T-cell (primary cell): ENCODE data around the gene PACSIN3. TPM values are rescaled to one million over a fixed set of nuclear protein-coding genes. Genes with fewer than 3 reads are reported as not detected.

Experiments
- ATAC-seq, 4 experiments: fragments of 200-7000 bp in 3 of 4; fragments of 150-1000 bp in 1 of 4; cut with Tn5 transposase; replicated peaks in 1 of 4; 1 replicate in 3 of 4; 2 replicates in 1 of 4; pipeline ENCODE4 v1.10.0; 2021; ENCODE audit warnings: moderate library complexity in 3 of 4, mild to moderate bottlenecking in 2 of 4, moderate number of reproducible peaks in 1 of 4
- CTCF ChIA-PET, 2 donors: fragments of 300-600 bp; sonication (Branson Sonifier 250); formaldehyde crosslinking; loops; one replicate each; lab custom pipeline; 2022; ENCODE audit warnings: antibody characterized with exemption in 2 of 2; lab: Charles Lee
- POLR2A ChIA-PET, 2 donors: fragments of 300-600 bp; sonication (Branson Sonifier 250); formaldehyde crosslinking; loops; one replicate each; lab custom pipeline; 2022; ENCODE audit warnings: antibody characterized with exemption in 2 of 2; lab: Charles Lee
- DNase-seq, 35 experiments: peaks; one replicate each; pipeline versions ENCODE4 v3.0.0 to v3.0.0-alpha.2; 2013 to 2023
- H3K27ac ChIP-seq: one replicate; pipeline ENCODE4 v1.5.1; 2013; ENCODE audit warnings: low read length
- H3K27me3 ChIP-seq, 2 experiments: replicated peaks in 1 of 2; 1 replicate in 1 of 2; 2 replicates in 1 of 2; pipeline versions ENCODE4 v1.6.1 to v1.7.0; 2013; ENCODE audit warnings: low read length in 1 of 2, mixed read lengths in 1 of 2; ENCODE audit not compliant: control insufficient read depth in 2 of 2, insufficient read depth in 2 of 2; ENCODE audit errors: extremely low read depth in 1 of 2
- H3K36me3 ChIP-seq, 2 donors: 1 replicate in 1 of 2; 2 replicates in 1 of 2; pipeline versions ENCODE4 v1.6.1 to v1.7.0; 2013; ENCODE audit warnings: low read length in 1 of 2; ENCODE audit not compliant: control insufficient read depth in 2 of 2, insufficient read depth in 1 of 2; ENCODE audit errors: extremely low read depth in 1 of 2
- H3K4me1 ChIP-seq, 2 experiments: 1 replicate in 1 of 2; 2 replicates in 1 of 2; pipeline versions ENCODE4 v1.6.1 to v1.7.0; 2013; ENCODE audit warnings: low read length in 2 of 2, mixed read lengths in 1 of 2; ENCODE audit not compliant: insufficient read depth in 2 of 2, control insufficient read depth in 1 of 2; ENCODE audit errors: extremely low read depth in 1 of 2
- H3K4me3 ChIP-seq, 2 donors: 1 replicate in 1 of 2; 2 replicates in 1 of 2; pipeline versions ENCODE4 v1.5.1 to v1.7.0; 2013; ENCODE audit warnings: mild to moderate bottlenecking in 2 of 2, low read length in 1 of 2, moderate library complexity in 1 of 2; ENCODE audit not compliant: control insufficient read depth in 1 of 2; ENCODE audit errors: extremely low read depth in 1 of 2
- H3K9me3 ChIP-seq: 2 replicates; pipeline ENCODE4 v1.7.0; 2013
- H3K27ac Mint-ChIP-seq, 2 donors: one replicate each; pipeline ENCODE4 v1.8.0; 2020 to 2021; ENCODE audit warnings: mild to moderate bottlenecking in 2 of 2, mixed read lengths in 2 of 2
- H3K27me3 Mint-ChIP-seq, 2 donors: one replicate each; pipeline ENCODE4 v1.8.0; 2021 to 2022; ENCODE audit warnings: mixed read lengths in 2 of 2
- H3K36me3 Mint-ChIP-seq: one replicate; pipeline ENCODE4 v1.8.0; 2021; ENCODE audit warnings: mixed read lengths
- H3K4me1 Mint-ChIP-seq, 3 donors: one replicate each; pipeline ENCODE4 v1.8.0; 2020 to 2022; ENCODE audit warnings: mixed read lengths in 3 of 3, mild to moderate bottlenecking in 1 of 3
- H3K4me3 Mint-ChIP-seq, 3 donors: one replicate each; pipeline ENCODE4 v1.8.0; 2020 to 2022; ENCODE audit warnings: mild to moderate bottlenecking in 3 of 3, mixed read lengths in 3 of 3, moderate library complexity in 3 of 3
- H3K9me3 Mint-ChIP-seq, 3 donors: one replicate each; pipeline ENCODE4 v1.8.0; 2020 to 2022; ENCODE audit warnings: mixed read lengths in 3 of 3
- WGBS: methylation state at CpG from one replicate; pipeline ENCODE4 v1.1.5; 2013; ENCODE audit warnings: missing lambda C conversion rate; ENCODE audit not compliant: insufficient coverage; 5-methylcytosine and 5-hydroxymethylcytosine counted together
- total RNA-seq, 35 experiments: library from RNA in 6 of 35; stranded (reverse) in 6 of 35; fragments of 120-200 nt in 1 of 35; gene quantifications; one replicate each; pipeline versions ENCODE4 v1.2.1 to v1.2.4 and lab custom pipeline; 2013 to 2026

PACSIN3 gene
- total RNA-seq, 5 donors from 2014 or later (not counting 1 experiment from before 2014, with no cell fraction given) = 0.49 to 1.9 (median 1.4) TPM; not detected in 1

GRCh38 chr11:47185305-47186075 lies 744 bp downstream of the PACSIN3 start:
- Mint-ChIP-seq H3K4me3 (peak overlapping the region; percentile 21 to 31 (median 25)), H3K4me1 (peaks cover 0 to 7% (median 6%) of the 10 kb centered on the region in 3 donors), H3K9me3 (no peaks in the 10 kb centered on the region), H3K36me3 (no peaks in the 10 kb centered on the region), H3K27ac (no peak overlapping the region), H3K27me3 (peaks cover 10 to 24% of the 10 kb centered on the region in 2 donors)
- Histone ChIP-seq H3K4me3 (peak overlapping the region; percentile 27 to 57), H3K9me3 (no peaks in the 10 kb centered on the region), H3K36me3 (no peaks in the 10 kb centered on the region), H3K27ac (no peak overlapping the region), H3K4me1 (peaks cover 8 to 23% of the 10 kb centered on the region in 2 experiments), H3K27me3 (peaks cover 5 to 67% of the 10 kb centered on the region in 2 experiments)
- no peak for DNase-seq
- ATAC-seq = peak in 1 of 4 experiments; percentile 10
- ChIA-PET POLR2A (interaction anchor here (0.7 kb wide), 2 partner anchors 12 to 95 kb away, joined by 3 to 5 read pairs; no protein-coding TSS in a partner anchor), CTCF (no interaction called here)
- 23% methylated on average over 47 of the region's 50 CpGs for whole genome bisulfite sequencing

GRCh38 chr11:47184711-47185304 lies 1.4 kb downstream of the PACSIN3 start:
- Histone ChIP-seq H3K4me1 (peaks cover 8 to 23% of the 10 kb centered on the region in 2 experiments), H3K36me3 (no peaks in the 10 kb centered on the region), H3K4me3 (no peak overlapping the region), H3K27me3 (peaks cover 5 to 67% of the 10 kb centered on the region in 2 experiments), H3K9me3 (no peaks in the 10 kb centered on the region), H3K27ac (no peak overlapping the region)
- H3K36me3 Mint-ChIP-seq = no peaks in the 10 kb centered on the region
- H3K27ac Mint-ChIP-seq = no peak overlapping the region
- ATAC-seq (no peak), DNase-seq (no peak)
- ChIA-PET POLR2A (interaction anchor here (0.7 kb wide), 2 partner anchors 12 to 96 kb away, joined by 3 to 5 read pairs; no protein-coding TSS in a partner anchor), CTCF (no interaction called here)
- peaks cover under 1 to 7% (median 6%) of the 10 kb centered on the region in 3 donors for H3K4me1 Mint-ChIP-seq
- peaks cover 10 to 24% of the 10 kb centered on the region in 2 donors for H3K27me3 Mint-ChIP-seq
- 86% methylated on average over 13 of the region's 13 CpGs for WGBS
- peak overlapping the region in 2 of 3 donors; percentile 25 to 28 for H3K4me3 Mint-ChIP-seq
- no peaks in the 10 kb centered on the region for H3K9me3 Mint-ChIP-seq

GRCh38 chr11:47183969-47184368 lies 2.3 kb downstream of the PACSIN3 start:
- Mint-ChIP-seq H3K36me3 (no peaks in the 10 kb centered on the region), H3K4me1 (peaks cover 8 to 11% (median 8%) of the 10 kb centered on the region in 3 donors), H3K4me3 (no peak overlapping the region), H3K27me3 (peaks cover 5 to 26% of the 10 kb centered on the region in 2 donors), H3K27ac (no peak overlapping the region), H3K9me3 (no peaks in the 10 kb centered on the region)
- H3K4me1 ChIP-seq = peaks cover 8 to 23% of the 10 kb centered on the region in 2 experiments
- no peaks in the 10 kb centered on the region for H3K36me3 ChIP-seq
- ATAC-seq (no peak), DNase-seq (no peak)
- POLR2A ChIA-PET = no interaction called here
- WGBS = 93% methylated on average over 6 of the region's 7 CpGs
- H3K27me3 ChIP-seq = peaks cover 2 to 66% of the 10 kb centered on the region in 2 experiments
- H3K9me3 ChIP-seq = no peaks in the 10 kb centered on the region
- H3K4me3 ChIP-seq = no peak overlapping the region
- CTCF ChIA-PET = interaction anchor here in 1 of 2 donors (0.7 kb wide), 1 partner anchor 830 kb away, joined by 5 read pairs; no protein-coding TSS in a partner anchor
- no peak overlapping the region for H3K27ac ChIP-seq

- ATAC-seq (no peak), DNase-seq (no peak)
- H3K27me3 Mint-ChIP-seq = peaks cover 5 to 26% of the 10 kb centered on the region in 2 donors
- no peak overlapping the region for H3K4me3 Mint-ChIP-seq
- no peaks in the 10 kb centered on the region for H3K36me3 ChIP-seq
- peaks cover 2 to 62% of the 10 kb centered on the region in 2 experiments for H3K27me3 ChIP-seq
- no peaks in the 10 kb centered on the region for H3K9me3 ChIP-seq
- no peak overlapping the region for H3K27ac Mint-ChIP-seq
- no peaks in the 10 kb centered on the region for H3K9me3 Mint-ChIP-seq
- POLR2A ChIA-PET = no interaction called here
- no peak overlapping the region for H3K4me3 ChIP-seq
- peaks cover 8 to 30% of the 10 kb centered on the region in 2 experiments for H3K4me1 ChIP-seq
- no peaks in the 10 kb centered on the region for H3K36me3 Mint-ChIP-seq
- 92% methylated on average over 13 of the region's 25 CpGs for WGBS
- CTCF ChIA-PET = interaction anchor here in 1 of 2 donors (0.7 kb wide), 1 partner anchor 830 kb away, joined by 5 read pairs; no protein-coding TSS in a partner anchor
- peaks cover 8 to 11% (median 8%) of the 10 kb centered on the region in 3 donors for H3K4me1 Mint-ChIP-seq
- H3K27ac ChIP-seq = no peak overlapping the region
These were observed 3.0 kb downstream of the PACSIN3 start for GRCh38 chr11:47183031-47183856.

GRCh38 chr11:47182380-47182779 lies 3.9 kb downstream of the PACSIN3 start:
- Histone ChIP-seq H3K27ac (no peak overlapping the region), H3K9me3 (no peaks in the 10 kb centered on the region), H3K27me3 (peaks cover 0 to 53% of the 10 kb centered on the region in 2 experiments), H3K36me3 (no peaks in the 10 kb centered on the region), H3K4me1 (peaks cover 12 to 36% of the 10 kb centered on the region in 2 experiments), H3K4me3 (no peak overlapping the region)
- Mint-ChIP-seq H3K36me3 (no peaks in the 10 kb centered on the region), H3K27ac (no peak overlapping the region), H3K4me3 (no peak overlapping the region), H3K4me1 (peaks cover 12 to 16% (median 15%) of the 10 kb centered on the region in 3 donors), H3K27me3 (peaks cover 5 to 26% of the 10 kb centered on the region in 2 donors), H3K9me3 (no peaks in the 10 kb centered on the region)
- CTCF ChIA-PET = interaction anchor here in 1 of 2 donors (0.7 kb wide), 1 partner anchor 190 kb away, joined by 5 read pairs; no protein-coding TSS in a partner anchor
- no peak for DNase-seq
- no peak for ATAC-seq
- WGBS = 97% methylated on average over 12 of the region's 17 CpGs
- POLR2A ChIA-PET = no interaction called here
